H9 (cell line): ENCODE measurements around the gene LMO4. TPM values are rescaled to one million over a fixed set of nuclear protein-coding genes. Genes with fewer than 3 reads are reported as not detected.

Experiments used
- DNase-seq: peaks from one replicate; pipeline ENCODE4 v3.0.0-alpha.2; 2017
- H2AFZ ChIP-seq: one replicate; pipeline ENCODE4 v1.6.1; 2013; ENCODE audit warnings: mild to moderate bottlenecking, low read length, control low read depth, moderate library complexity
- H2AK5ac ChIP-seq: 2 replicates; pipeline ENCODE4 v1.6.1; 2013; ENCODE audit warnings: low read length, control low read depth, mixed read lengths; ENCODE audit not compliant: insufficient read length
- H2BK120ac ChIP-seq: one replicate; pipeline ENCODE4 v1.6.1; 2013; ENCODE audit warnings: low read depth, mild to moderate bottlenecking, low read length, control low read depth, inconsistent platforms; ENCODE audit not compliant: poor library complexity, severe bottlenecking
- H2BK12ac ChIP-seq: 2 replicates; pipeline ENCODE4 v1.6.1; 2013; ENCODE audit warnings: low read length, control low read depth, mixed read lengths, low read depth; ENCODE audit not compliant: insufficient read length
- H2BK15ac ChIP-seq: 2 replicates; pipeline ENCODE4 v1.6.1; 2013; ENCODE audit warnings: low read depth, low read length, control low read depth
- H2BK20ac ChIP-seq: one replicate; pipeline ENCODE4 v1.6.1; 2013; ENCODE audit warnings: low read depth, mild to moderate bottlenecking, low read length, control low read depth, inconsistent platforms; ENCODE audit not compliant: poor library complexity, severe bottlenecking
- H2BK5ac ChIP-seq: 2 replicates; pipeline ENCODE4 v1.6.1; 2013; ENCODE audit warnings: low read length, control low read depth, mixed read lengths; ENCODE audit not compliant: insufficient read length
- H3K14ac ChIP-seq: 2 replicates; pipeline ENCODE4 v1.6.1; 2013; ENCODE audit warnings: low read length, control low read depth; ENCODE audit not compliant: insufficient read depth
- H3K18ac ChIP-seq: 2 replicates; pipeline ENCODE4 v1.6.1; 2013; ENCODE audit warnings: low read depth, mild to moderate bottlenecking, mixed read lengths, low read length, control low read depth; ENCODE audit not compliant: insufficient read length
- H3K23ac ChIP-seq: 2 replicates; pipeline ENCODE4 v1.6.1; 2013; ENCODE audit warnings: low read length, control low read depth, mixed read lengths, low read depth; ENCODE audit not compliant: insufficient read length
- H3K23me2 ChIP-seq: 2 replicates; pipeline ENCODE4 v1.6.1; 2013; ENCODE audit warnings: low read depth, mild to moderate bottlenecking, mixed read lengths, low read length, control low read depth; ENCODE audit not compliant: insufficient read length, poor library complexity, severe bottlenecking
- H3K27ac ChIP-seq: 2 replicates; pipeline ENCODE4 v1.5.1; 2013; ENCODE audit warnings: low read length, control low read depth, mixed read lengths, low read depth; ENCODE audit not compliant: insufficient read length
- H3K27me3 ChIP-seq: 2 replicates; pipeline ENCODE4 v1.6.1; 2013; ENCODE audit warnings: low read length, control low read depth, inconsistent platforms; ENCODE audit not compliant: insufficient read depth
- H3K4ac ChIP-seq: 2 replicates; pipeline ENCODE4 v1.6.1; 2013; ENCODE audit warnings: low read depth, mild to moderate bottlenecking, control low read depth, inconsistent platforms, low read length, moderate library complexity
- H3K4me1 ChIP-seq: 2 replicates; pipeline ENCODE4 v1.6.1; 2013; ENCODE audit warnings: low read length, control low read depth, inconsistent platforms; ENCODE audit not compliant: insufficient read depth
- H3K4me2 ChIP-seq: 2 replicates; pipeline ENCODE4 v1.6.1; 2013; ENCODE audit warnings: low read length, control low read depth, mixed read lengths; ENCODE audit not compliant: insufficient read length, insufficient read depth
- H3K56ac ChIP-seq: 2 replicates; pipeline ENCODE4 v1.6.1; 2013; ENCODE audit warnings: low read depth, mild to moderate bottlenecking, mixed read lengths, low read length, control low read depth; ENCODE audit not compliant: insufficient read length
- H3K79me1 ChIP-seq: 2 replicates; pipeline ENCODE4 v1.6.1; 2013; ENCODE audit warnings: low read depth, mild to moderate bottlenecking, moderate library complexity, low read length, control low read depth, inconsistent platforms; ENCODE audit not compliant: insufficient read depth, poor library complexity, severe bottlenecking
- H3K79me2 ChIP-seq: 2 replicates; pipeline ENCODE4 v1.6.1; 2013; ENCODE audit warnings: low read length, control low read depth, inconsistent platforms; ENCODE audit not compliant: insufficient read depth
- H3K9ac ChIP-seq: 2 replicates; pipeline ENCODE4 v1.6.1; 2013; ENCODE audit warnings: low read length, control low read depth, mixed read lengths; ENCODE audit not compliant: insufficient read length; ENCODE audit errors: extremely low read depth
- H3K9me3 ChIP-seq: one replicate; pipeline ENCODE4 v1.6.1; 2013; ENCODE audit warnings: low read depth, low read length, inconsistent platforms; ENCODE audit not compliant: control insufficient read depth
- H3T11ph ChIP-seq: one replicate; pipeline ENCODE4 v1.6.1; 2013; ENCODE audit warnings: mild to moderate bottlenecking, low read length, control low read depth, inconsistent platforms
- H4K20me1 ChIP-seq: one replicate; pipeline ENCODE4 v1.6.1; 2013; ENCODE audit not compliant: control insufficient read depth, insufficient read length, insufficient read depth
- H4K5ac ChIP-seq: 2 replicates; pipeline ENCODE4 v1.6.1; 2013; ENCODE audit warnings: low read depth, mild to moderate bottlenecking, mixed read lengths, low read length, control low read depth; ENCODE audit not compliant: insufficient read length
- H4K8ac ChIP-seq: replicated peaks from 2 replicates; pipeline ENCODE4 v1.6.1; 2013; ENCODE audit warnings: low read length, control low read depth, mixed read lengths, low read depth; ENCODE audit not compliant: insufficient read length
- H4K91ac ChIP-seq: 2 replicates; pipeline ENCODE4 v1.6.1; 2013; ENCODE audit warnings: low read depth, mild to moderate bottlenecking, moderate library complexity, mixed read lengths, low read length, control low read depth; ENCODE audit not compliant: insufficient read length
- H3K27ac Mint-ChIP-seq, 3 experiments: 2 replicates in 2 of 3; 3 replicates in 1 of 3; pipeline ENCODE4 v1.8.0; 2020 to 2021; ENCODE audit warnings: mixed read lengths in 3 of 3, mild to moderate bottlenecking in 1 of 3, moderate library complexity in 1 of 3
- H3K27me3 Mint-ChIP-seq: 2 replicates; pipeline ENCODE4 v1.8.0; 2021; ENCODE audit warnings: low read depth, mild to moderate bottlenecking, moderate library complexity, mixed read lengths
- H3K36me3 Mint-ChIP-seq, 3 experiments: 2 replicates in 2 of 3; 3 replicates in 1 of 3; pipeline ENCODE4 v1.8.0; 2020 to 2021; ENCODE audit warnings: low read depth in 3 of 3, mixed read lengths in 3 of 3; ENCODE audit not compliant: insufficient read depth in 1 of 3
- H3K4me1 Mint-ChIP-seq, 2 experiments: 2 replicates each; pipeline ENCODE4 v1.8.0; 2020; ENCODE audit warnings: mixed read lengths in 2 of 2
- H3K4me3 Mint-ChIP-seq, 2 experiments: 2 replicates in 1 of 2; 3 replicates in 1 of 2; pipeline ENCODE4 v1.8.0; 2020 to 2021; ENCODE audit warnings: mild to moderate bottlenecking in 2 of 2, mixed read lengths in 2 of 2, moderate library complexity in 1 of 2
- H3K9me3 Mint-ChIP-seq, 2 experiments: 2 replicates in 1 of 2; 3 replicates in 1 of 2; pipeline ENCODE4 v1.8.0; 2020; ENCODE audit warnings: mild to moderate bottlenecking in 2 of 2, mixed read lengths in 2 of 2, moderate library complexity in 1 of 2
- CTCF ChIP-seq: fragments of 200-600 bp; sonication (generic); conservative IDR thresholded peaks from 3 replicates; pipeline ENCODE4 v1.8.0; 2021; ENCODE audit warnings: antibody characterized with exemption, mild to moderate bottlenecking
- WGBS: extraction: QIAGEN DNeasy Blood & Tissue Kit; methylation state at CpG from one replicate; pipeline ENCODE4 v1.1.7; 2013; ENCODE audit warnings: missing lambda C conversion rate, low lambda C conversion rate, mixed read lengths; ENCODE audit not compliant: insufficient read length; ENCODE audit errors: extremely low coverage; 5-methylcytosine and 5-hydroxymethylcytosine counted together
- total RNA-seq: library from RNA; stranded (reverse); gene quantifications from 2 replicates; pipeline ENCODE4 v1.2.1, GENCODE V29; 2021

LMO4 gene
- total RNA-seq, 1 experiment from 2014 or later: 64.9 TPM

- no CpG with 5 or more reads among the region's 1 CpG for WGBS
- Histone ChIP-seq H4K20me1 (no peaks in the 10 kb centered on the region), H3K9ac (no peak overlapping the region), H3K27ac (no peak overlapping the region), H3K14ac (no peak overlapping the region), H4K5ac (no peak overlapping the region), H3K18ac (no peak overlapping the region), H3K23ac (no peak overlapping the region), H2BK120ac (no peak overlapping the region), H4K91ac (no peak overlapping the region), H3K9me3 (no peaks in the 10 kb centered on the region), H2BK15ac (no peak overlapping the region), H2BK20ac (no peak overlapping the region), H2AK5ac (no peak overlapping the region), H3K27me3 (no peaks in the 10 kb centered on the region), H3K79me1 (no peaks in the 10 kb centered on the region), H2BK12ac (no peak overlapping the region), H3K4ac (no peak overlapping the region), H3K79me2 (no peaks in the 10 kb centered on the region), H3K4me2 (no peak overlapping the region), H3K23me2 (no peaks in the 10 kb centered on the region), H2AFZ (no peak overlapping the region), H3T11ph (no peak overlapping the region), H3K56ac (no peak overlapping the region), H4K8ac (no peak overlapping the region), H3K4me1 (no peaks in the 10 kb centered on the region; the same call in none of the 2 replicates), H2BK5ac (no peak overlapping the region)
- no peaks in the 10 kb centered on the region for H3K36me3 Mint-ChIP-seq
- H3K27me3 Mint-ChIP-seq: peaks cover 2% of the 10 kb centered on the region; the same call in 1 of the 2 replicates
- H3K27ac Mint-ChIP-seq: no peak overlapping the region; a peak in 1 of 7 replicates
- no peak for TF ChIP-seq CTCF
- H3K9me3 Mint-ChIP-seq: no peaks in the 10 kb centered on the region; a peak in 1 of 5 replicates
- H3K4me1 Mint-ChIP-seq: peaks cover 19 to 20% of the 10 kb centered on the region in 2 experiments
- DNase-seq: no peak
- H3K4me3 Mint-ChIP-seq: no peak overlapping the region
These were observed 37.6 kb upstream of the LMO4 start for GRCh38 chr1:87291107-87291506.
